Measurements from ENCODE around the gene KMT2C. TPM values are rescaled to one million over a fixed set of nuclear protein-coding genes. Genes with fewer than 3 reads are reported as not detected.
A peak's percentile ranks its signal among the peaks of the same experiment; 100 is the strongest.
"Not testable (repeated sequence)": the region's sequence is repeated elsewhere in the genome, so short reads cannot be mapped to it uniquely, and the experiment has no call there.

KMT2C gene
- total and polyA plus RNA-seq, 2 of the 13 experiments (the other 11 are each of a cell fraction or from before 2014, with no cell fraction given), result 7.1 to 14.4 TPM

DNA sequence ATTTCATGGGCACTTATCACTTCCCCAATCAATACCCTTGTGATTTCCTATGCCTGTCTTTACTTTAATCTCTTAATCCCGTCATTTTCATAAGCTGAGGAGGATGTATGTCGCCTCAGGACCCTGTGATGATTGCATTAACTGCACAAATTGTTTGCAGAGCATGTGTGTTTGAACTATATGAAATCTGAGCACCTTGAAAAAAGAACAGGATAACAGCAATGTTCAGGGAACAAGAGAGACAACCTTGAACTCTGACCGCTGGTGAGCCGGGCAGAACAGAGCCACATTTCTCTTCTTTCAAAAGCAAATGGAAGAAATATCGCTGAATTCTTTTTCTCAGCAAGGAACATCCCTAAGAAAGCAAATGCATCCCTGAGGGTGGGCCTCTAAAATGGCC lies 84.1 kb downstream of the KMT2C start (continued):
- TF ChIP-seq SALL1 (CRISPR knock-in tag; IDR thresholded peaks at IDR 0.05) (peak; percentile 77; the same call in 1 of the 2 replicates), POGZ (CRISPR knock-in tag; IDR thresholded peaks at IDR 0.05) (0 out of 2 replicates have a peak, but pooled peaks have one; percentile 36), RXRB (CRISPR knock-in tag; IDR thresholded peaks at IDR 0.05; ENCODE audit: borderline replicate concordance) (peak; percentile 25; the same call in 1 of the 2 replicates), RCOR2 (CRISPR knock-in tag; IDR thresholded peaks at IDR 0.05) (0 out of 2 replicates have a peak, but pooled peaks have one; percentile 24), HNF4A (CRISPR knock-in tag; IDR thresholded peaks at IDR 0.05) (peak; percentile 71), NONO (CRISPR knock-in tag; conservative IDR thresholded peaks at IDR 0.05) (0 out of 2 replicates have a peak, but pooled peaks have one; percentile 28), ZNF331 (CRISPR knock-in tag; IDR thresholded peaks at IDR 0.05) (0 out of 2 replicates have a peak, but pooled peaks have one; percentile 11), SOX6 (CRISPR knock-in tag; IDR thresholded peaks at IDR 0.05) (peak; percentile 76), HOXA3 (CRISPR knock-in tag; IDR thresholded peaks at IDR 0.05) (0 out of 2 replicates have a peak, but pooled peaks have one; percentile 13), GFI1 (CRISPR knock-in tag; IDR thresholded peaks at IDR 0.05; ENCODE audit: borderline replicate concordance) (peak; percentile 81), SOX5 (CRISPR knock-in tag; IDR thresholded peaks at IDR 0.05; ENCODE audit: borderline replicate concordance) (peak; percentile 55; the same call in 1 of the 2 replicates), RARA (CRISPR knock-in tag; IDR thresholded peaks at IDR 0.05) (peak; percentile 56), ZNF33A (CRISPR knock-in tag; IDR thresholded peaks at IDR 0.05; ENCODE audit: borderline replicate concordance) (peak; percentile 99), SIX4 (CRISPR knock-in tag; IDR thresholded peaks at IDR 0.05) (peak; percentile 87), ESRRA (CRISPR knock-in tag; IDR thresholded peaks at IDR 0.05; ENCODE audit: low read depth) (0 out of 2 replicates have a peak, but pooled peaks have one; percentile 41), NR2F1 (CRISPR knock-in tag; IDR thresholded peaks at IDR 0.05) (peak; percentile 38; a peak in 3 of 4 replicates), PITX1 (CRISPR knock-in tag; IDR thresholded peaks at IDR 0.05) (peak; percentile 38; the same call in 1 of the 2 replicates), NR2C2 (CRISPR knock-in tag; IDR thresholded peaks at IDR 0.05; ENCODE audit: borderline replicate concordance) (peak; percentile 70; the same call in 1 of the 2 replicates), FOXA1 (CRISPR knock-in tag; IDR thresholded peaks at IDR 0.05) (0 out of 2 replicates have a peak, but pooled peaks have one; percentile 7), SAP130 (CRISPR knock-in tag; IDR thresholded peaks at IDR 0.05; ENCODE audit: low read depth) (peak; percentile 31; the same call in 1 of the 2 replicates), ATF1 (CRISPR knock-in tag; IDR thresholded peaks at IDR 0.05) (0 out of 2 replicates have a peak, but pooled peaks have one; percentile 18), SOX13 (CRISPR knock-in tag; conservative IDR thresholded peaks at IDR 0.05 in 1 of 2, IDR thresholded peaks at IDR 0.05 in 1 of 2) (peak in 1 of 2 experiments; percentile 68; a peak in 2 of 4 replicates), FOSL2 (CRISPR knock-in tag; IDR thresholded peaks at IDR 0.05) (0 out of 2 replicates have a peak, but pooled peaks have one; percentile 9)
- TF ChIP-seq NONO, SOX6, FOXA1, SOX13 (IDR thresholded peaks at IDR 0.05): not testable (repeated sequence)
- TF ChIP-seq, protein P1, sequence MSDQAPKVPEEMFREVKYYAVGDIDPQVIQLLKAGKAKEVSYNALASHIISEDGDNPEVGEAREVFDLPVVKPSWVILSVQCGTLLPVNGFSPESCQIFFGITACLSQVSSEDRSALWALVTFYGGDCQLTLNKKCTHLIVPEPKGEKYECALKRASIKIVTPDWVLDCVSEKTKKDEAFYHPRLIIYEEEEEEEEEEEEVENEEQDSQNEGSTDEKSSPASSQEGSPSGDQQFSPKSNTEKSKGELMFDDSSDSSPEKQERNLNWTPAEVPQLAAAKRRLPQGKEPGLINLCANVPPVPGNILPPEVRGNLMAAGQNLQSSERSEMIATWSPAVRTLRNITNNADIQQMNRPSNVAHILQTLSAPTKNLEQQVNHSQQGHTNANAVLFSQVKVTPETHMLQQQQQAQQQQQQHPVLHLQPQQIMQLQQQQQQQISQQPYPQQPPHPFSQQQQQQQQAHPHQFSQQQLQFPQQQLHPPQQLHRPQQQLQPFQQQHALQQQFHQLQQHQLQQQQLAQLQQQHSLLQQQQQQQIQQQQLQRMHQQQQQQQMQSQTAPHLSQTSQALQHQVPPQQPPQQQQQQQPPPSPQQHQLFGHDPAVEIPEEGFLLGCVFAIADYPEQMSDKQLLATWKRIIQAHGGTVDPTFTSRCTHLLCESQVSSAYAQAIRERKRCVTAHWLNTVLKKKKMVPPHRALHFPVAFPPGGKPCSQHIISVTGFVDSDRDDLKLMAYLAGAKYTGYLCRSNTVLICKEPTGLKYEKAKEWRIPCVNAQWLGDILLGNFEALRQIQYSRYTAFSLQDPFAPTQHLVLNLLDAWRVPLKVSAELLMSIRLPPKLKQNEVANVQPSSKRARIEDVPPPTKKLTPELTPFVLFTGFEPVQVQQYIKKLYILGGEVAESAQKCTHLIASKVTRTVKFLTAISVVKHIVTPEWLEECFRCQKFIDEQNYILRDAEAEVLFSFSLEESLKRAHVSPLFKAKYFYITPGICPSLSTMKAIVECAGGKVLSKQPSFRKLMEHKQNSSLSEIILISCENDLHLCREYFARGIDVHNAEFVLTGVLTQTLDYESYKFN (CRISPR knock-in tag; conservative IDR thresholded peaks at IDR 0.05), result peak; percentile 62; the same call in 1 of the 2 replicates
- TF ChIP-seq, protein P2, sequence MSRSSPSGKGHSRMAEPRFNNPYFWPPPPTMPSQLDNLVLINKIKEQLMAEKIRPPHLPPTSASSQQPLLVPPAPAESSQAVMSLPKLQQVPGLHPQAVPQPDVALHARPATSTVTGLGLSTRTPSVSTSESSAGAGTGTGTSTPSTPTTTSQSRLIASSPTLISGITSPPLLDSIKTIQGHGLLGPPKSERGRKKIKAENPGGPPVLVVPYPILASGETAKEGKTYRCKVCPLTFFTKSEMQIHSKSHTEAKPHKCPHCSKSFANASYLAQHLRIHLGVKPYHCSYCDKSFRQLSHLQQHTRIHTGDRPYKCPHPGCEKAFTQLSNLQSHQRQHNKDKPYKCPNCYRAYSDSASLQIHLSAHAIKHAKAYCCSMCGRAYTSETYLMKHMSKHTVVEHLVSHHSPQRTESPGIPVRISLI (CRISPR knock-in tag; IDR thresholded peaks at IDR 0.05; ENCODE audit: borderline replicate concordance), result peak; percentile 24; the same call in 1 of the 2 replicates
